HCT116 (cell line): ENCODE results near the gene PRPF6. TPM values are rescaled to one million over a fixed set of nuclear protein-coding genes. Genes with fewer than 3 reads are reported as not detected.

Source experiments
- ATAC-seq: fragments of 200-7000 bp; cut with Tn5 transposase; 2 replicates; pipeline ENCODE4 v1.9.1; 2020; ENCODE audit warnings: mild to moderate bottlenecking, moderate library complexity
- BruUV-seq: library from RNA; stranded (reverse); fragments of 400-500 nt; replicated peaks from 2 replicates; lab custom pipeline; 2021; lab: Mats Ljungman, UMichigan
- CTCF ChIA-PET: fragments of 300-600 bp; sonication (Branson Sonifier 250); formaldehyde crosslinking; loops from one replicate; lab custom pipeline; 2021; ENCODE audit warnings: antibody characterized with exemption; lab: Charles Lee
- POLR2A ChIA-PET: fragments of 300-600, 350-600 bp; sonication (Branson Sonifier 250); formaldehyde crosslinking; loops from one replicate; lab custom pipeline; 2021; ENCODE audit warnings: antibody characterized with exemption; lab: Charles Lee
- RAD21 ChIA-PET, 2 experiments: fragments of 300-600 bp; sonication (Branson Sonifier 250); formaldehyde crosslinking; loops; one replicate each; lab custom pipeline; 2023; ENCODE audit warnings: low total read pairs in 2 of 2; ENCODE audit not compliant: uncharacterized antibody in 2 of 2, unreplicated experiment in 2 of 2, low non-redundant PET in 1 of 2; lab: Charles Lee
- DNase-seq: peaks from one replicate; pipeline ENCODE4 v3.0.0-alpha.2; 2010; ENCODE audit warnings: low read depth, low spot score
- H2AFZ ChIP-seq: fragments of 200-600 bp; shearing (Covaris generic), sonication (generic); 2 replicates; pipeline ENCODE4 v1.6.1; 2017; ENCODE audit warnings: low read depth, mixed run types, mixed read lengths, antibody characterized with exemption, low read length; ENCODE audit not compliant: poor library complexity, severe bottlenecking
- H3K27ac ChIP-seq: 2 replicates; pipeline ENCODE4 v1.5.1; 2012; ENCODE audit warnings: low read depth, low read length
- H3K27me3 ChIP-seq: fragments of 200-600 bp; sonication (generic); 2 replicates; pipeline ENCODE4 v1.6.1; 2016; ENCODE audit warnings: mixed run types, low read length, mixed read lengths; ENCODE audit not compliant: insufficient read depth
- H3K36me3 ChIP-seq, 2 experiments: fragments of 200-500 bp in 1 of 2; fragments of 200-600 bp in 1 of 2; sonication (Bioruptor generic) in 1 of 2; sonication (generic) in 1 of 2; 2 replicates each; pipeline versions ENCODE4 v1.5.1 to v1.6.1; 2014 to 2016; ENCODE audit warnings: low read length in 2 of 2, inconsistent platforms in 1 of 2, mixed read lengths in 1 of 2, mixed run types in 1 of 2; ENCODE audit not compliant: insufficient read depth in 2 of 2, control insufficient read depth in 1 of 2
- H3K4me1 ChIP-seq, 2 experiments: fragments of 200-600 bp in 1 of 2; sonication (generic) in 1 of 2; 2 replicates each; pipeline versions ENCODE4 v1.5.1 to v1.6.1; 2012 to 2017; ENCODE audit warnings: low read length in 2 of 2, inconsistent platforms in 1 of 2, mild to moderate bottlenecking in 1 of 2, mixed read lengths in 1 of 2, mixed run types in 1 of 2, moderate library complexity in 1 of 2; ENCODE audit not compliant: insufficient read depth in 2 of 2, control insufficient read depth in 1 of 2
- H3K4me2 ChIP-seq: fragments of 200-600 bp; sonication (generic); 2 replicates; pipeline ENCODE4 v1.6.1; 2017; ENCODE audit warnings: mixed run types, low read length, mixed read lengths
- H3K4me3 ChIP-seq, 2 experiments: fragments of 200-600 bp in 1 of 2; sonication (generic) in 1 of 2; replicated peaks in 1 of 2; 2 replicates each; pipeline ENCODE4 v1.5.1; 2011 to 2016; ENCODE audit warnings: low read length in 2 of 2, control low read depth in 1 of 2, low read depth in 1 of 2, mild to moderate bottlenecking in 1 of 2, mixed read lengths in 1 of 2, mixed run types in 1 of 2
- H3K79me2 ChIP-seq: fragments of 200-600 bp; sonication (generic); 2 replicates; pipeline ENCODE4 v1.6.1; 2017; ENCODE audit warnings: mild to moderate bottlenecking, mixed run types, low read length, moderate library complexity, mixed read lengths; ENCODE audit not compliant: insufficient read depth
- H3K9ac ChIP-seq: fragments of 200-600 bp; sonication (generic); 2 replicates; pipeline ENCODE4 v1.6.1; 2016; ENCODE audit warnings: low read length, mixed read lengths
- H3K9me2 ChIP-seq: fragments of 200-600 bp; sonication (generic), shearing (Covaris generic); 2 replicates; pipeline ENCODE4 v1.6.1; 2017; ENCODE audit warnings: mixed run types, mild to moderate bottlenecking, moderate library complexity; ENCODE audit not compliant: insufficient read depth
- H3K9me3 ChIP-seq, 2 experiments: fragments of 200-500 bp in 1 of 2; fragments of 200-600 bp in 1 of 2; sonication (Bioruptor generic) in 1 of 2; sonication (generic) in 1 of 2; 2 replicates each; pipeline ENCODE4 v1.6.1; 2014 to 2017; ENCODE audit warnings: low read length in 2 of 2, mixed read lengths in 2 of 2, inconsistent platforms in 1 of 2, low read depth in 1 of 2, mild to moderate bottlenecking in 1 of 2, mixed run types in 1 of 2, moderate library complexity in 1 of 2; ENCODE audit not compliant: control insufficient read depth in 1 of 2, insufficient read depth in 1 of 2
- H4K20me1 ChIP-seq: fragments of 200-600 bp; sonication (generic), shearing (Covaris generic); 2 replicates; pipeline ENCODE4 v1.6.1; 2017; ENCODE audit warnings: mixed run types, mild to moderate bottlenecking, moderate library complexity; ENCODE audit not compliant: insufficient read depth
- CTCF ChIP-seq, 3 experiments: fragments of 200-600 bp in 1 of 3; sonication (generic) in 1 of 3; IDR thresholded peaks in 2 of 3; conservative IDR thresholded peaks in 1 of 3; 2 replicates each; pipeline ENCODE4 v1.5.1; 2012 to 2017; ENCODE audit warnings: low read depth in 2 of 3, low read length in 2 of 3, antibody characterized with exemption in 1 of 3, borderline replicate concordance in 1 of 3, control low read depth in 1 of 3, mild to moderate bottlenecking in 1 of 3, mixed read lengths in 1 of 3, mixed run types in 1 of 3, moderate library complexity in 1 of 3; ENCODE audit not compliant: insufficient read depth in 1 of 3
- EGR1 ChIP-seq: IDR thresholded peaks from 2 replicates; pipeline ENCODE4 v1.6.1; 2012; ENCODE audit warnings: low read depth
- POLR2AphosphoS5 ChIP-seq: IDR thresholded peaks from 2 replicates; pipeline ENCODE4 v1.6.1; 2011; ENCODE audit warnings: mild to moderate bottlenecking, low read depth, low read length, moderate library complexity
- SIN3A ChIP-seq: IDR thresholded peaks from 2 replicates; pipeline ENCODE4 v1.6.1; 2012; ENCODE audit warnings: low read depth
- YY1 ChIP-seq: IDR thresholded peaks from 2 replicates; pipeline ENCODE4 v1.6.1; 2011; ENCODE audit warnings: low read length, low read depth, moderate library complexity, mild to moderate bottlenecking; ENCODE audit not compliant: insufficient replicate concordance; ENCODE audit errors: extremely low read depth
- ZBTB33 ChIP-seq: IDR thresholded peaks from 2 replicates; pipeline ENCODE4 v1.6.1; 2011; ENCODE audit warnings: mild to moderate bottlenecking, low read length, moderate library complexity; ENCODE audit not compliant: insufficient replicate concordance; ENCODE audit errors: extremely low read depth
- ZNF274 ChIP-seq: fragments of 200-500 bp; sonication (Bioruptor generic); IDR thresholded peaks from 2 replicates; pipeline ENCODE4 v1.6.1; 2014; ENCODE audit warnings: mild to moderate bottlenecking, low read depth, low read length, inconsistent platforms
- intact Hi-C: fragments of 100-400 bp; cut with micrococcal nuclease; formaldehyde crosslinking; loops from 2 replicates; pipeline ENCODE4 v1.10.0; 2022
- total RNA-seq: library from RNA; stranded (reverse); gene quantifications from one replicate; pipeline ENCODE4 v1.2.1, GENCODE V29; 2021; ENCODE audit not compliant: unreplicated experiment

PRPF6 gene
- total RNA-seq, 1 experiment from 2014 or later = 74.9 TPM

- Histone ChIP-seq H3K9me3 (no peaks in the 10 kb centered on the region), H3K4me3 (peak overlapping the region; percentile 43 to 55), H3K4me1 (peaks cover 20 to 48% of the 10 kb centered on the region in 2 experiments), H3K9me2 (no peaks in the 10 kb centered on the region), H4K20me1 (no peaks in the 10 kb centered on the region), H3K36me3 (no peaks in the 10 kb centered on the region), H3K27ac (peak overlapping the region; percentile 31; the same call in 1 of the 2 replicates), H3K27me3 (no peaks in the 10 kb centered on the region), H3K79me2 (no peaks in the 10 kb centered on the region), H2AFZ (no peak overlapping the region), H3K4me2 (peak overlapping the region; percentile 94), H3K9ac (peak overlapping the region; percentile 62)
- TF ChIP-seq YY1 (peak; percentile 14), CTCF (IDR thresholded peaks at IDR 0.05 in 2 of 3, conservative IDR thresholded peaks at IDR 0.05 in 1 of 3; ENCODE audit: borderline replicate concordance in 1 of 3, insufficient read depth in 1 of 3, low read depth in 2 of 3, low read length in 2 of 3) (peak in 2 of 3 experiments; percentile 95 to 97; a peak in 4 of 6 replicates), EGR1 (no peak), SIN3A (no peak), POLR2AphosphoS5 (peak; percentile 67), ZBTB33 (no peak), ZNF274 (no peak)
- no TSS peak for BruUV-seq
- intact Hi-C loops = loop anchor here (1.0 to 10.0 kb wide), 5 partner anchors 65 to 435 kb away; partner anchors contain the start of genes ABHD16B, ARFRP1 and TPD52L2
- ChIA-PET POLR2A (interaction anchor here (0.6 to 1.1 kb wide), 5 partner anchors 35 to 435 kb away, joined by 3 to 4 read pairs (median 3); partner anchors contain the start of gene TPD52L2), RAD21 (interaction anchor here (0.6 to 1.2 kb wide), 5 partner anchors 18 to 478 kb away, joined by 3 to 4 read pairs (median 3); partner anchors contain the start of gene UCKL1 (in 1 of the 2)), CTCF (interaction anchor here (0.6 to 2.1 kb wide), 13 partner anchors 16 to 751 kb away, joined by 3 to 30 read pairs (median 5); partner anchors contain the start of genes ARFRP1, PPDPF, PTK6 and TPD52L2)
- peak; percentile 62 for DNase-seq
- peak; percentile 85 for ATAC-seq
Observed at GRCh38 chr20:63973636-63974401, 7.1 kb upstream of the PRPF6 start.
